ENCODE measurements around the gene CAMK2D. TPM values are rescaled to one million over a fixed set of nuclear protein-coding genes. Genes with fewer than 3 reads are reported as not detected.

CAMK2D gene
- polyA plus RNA-seq, 2 of the 4 experiments (the other 2 are of a cell fraction), result 19.1 to 59.9 TPM

- Histone ChIP-seq H3K9me3 (no peaks in the 10 kb centered on the region), H3K27ac (no peak overlapping the region), H3K4me1 (peaks cover 13% of the 10 kb centered on the region), H3K4me3 (no peak overlapping the region), H3K4me2 (no peak overlapping the region)
- 83% methylated on average over 4 of the region's 4 CpGs for WGBS (ENCODE audit: missing lambda C conversion rate)
- ATAC-seq (no peak), FAIRE-seq (no peak), DNase-seq (ENCODE audit: low read depth in 1 of 2, low spot score in 1 of 2) (no peak)
- ChIA-PET POLR2A (no interaction called here), CTCF (no interaction called here)
- TF ChIP-seq RAD21 (conservative IDR thresholded peaks at IDR 0.05 in 1 of 2, IDR thresholded peaks at IDR 0.05 in 1 of 2), result no peak
- TF ChIP-seq RCOR1 (IDR thresholded peaks at IDR 0.05; ENCODE audit: low read depth, low read length), result no peak
- no peak for TF ChIP-seq ZC3H11A (IDR thresholded peaks at IDR 0.05)
- no peak for TF ChIP-seq HOXB13 (CRISPR knock-in tag; IDR thresholded peaks at IDR 0.05; ENCODE audit: low read depth)
- TF ChIP-seq CHD4 (IDR thresholded peaks at IDR 0.05; ENCODE audit: borderline replicate concordance), result no peak
- TF ChIP-seq SMC3 (IDR thresholded peaks at IDR 0.05), result no peak
- TF ChIP-seq HOXB5 (CRISPR knock-in tag; IDR thresholded peaks at IDR 0.05), result no peak
- TF ChIP-seq TFCP2L1 (CRISPR knock-in tag; IDR thresholded peaks at IDR 0.05), result no peak
- TF ChIP-seq FOSB (CRISPR knock-in tag; IDR thresholded peaks at IDR 0.05), result no peak
- no peak for TF ChIP-seq FOXS1 (CRISPR knock-in tag; IDR thresholded peaks at IDR 0.05)
- no peak for TF ChIP-seq CBX2 (IDR thresholded peaks at IDR 0.05; ENCODE audit: borderline replicate concordance, low read depth)
- TF ChIP-seq HOXA7 (CRISPR knock-in tag; IDR thresholded peaks at IDR 0.05), result no peak
- no peak for TF ChIP-seq CTCF (IDR thresholded peaks at IDR 0.05)
- no peak for TF ChIP-seq POLR2AphosphoS2 (conservative IDR thresholded peaks at IDR 0.05; ENCODE audit: low read length)
- no peak for TF ChIP-seq BCL3 (IDR thresholded peaks at IDR 0.05)
- no peak for TF ChIP-seq EHMT2 (IDR thresholded peaks at IDR 0.05; ENCODE audit: low read depth)
- TF ChIP-seq ZFP36 (IDR thresholded peaks at IDR 0.05; ENCODE audit: borderline replicate concordance, partially characterized antibody), result no peak
- TF ChIP-seq EP300 (IDR thresholded peaks at IDR 0.05), result no peak
- TF ChIP-seq KDM5A (IDR thresholded peaks at IDR 0.05), result no peak
Measured at GRCh38 chr4:113440371-113440770, 321.2 kb downstream of the CAMK2D start.

- ChIA-PET CTCF (no interaction called here), POLR2A (no interaction called here)
- no peak for FAIRE-seq
- no peak for DNase-seq (ENCODE audit: low read depth in 1 of 2, low spot score in 1 of 2)
- ATAC-seq, result no peak
- WGBS (ENCODE audit: missing lambda C conversion rate), result 86% methylated on average over 5 of the region's 5 CpGs
- H3K4me2 ChIP-seq, result no peak overlapping the region
- no peak for TF ChIP-seq EP300 (IDR thresholded peaks at IDR 0.05)
- no peak for TF ChIP-seq RCOR1 (IDR thresholded peaks at IDR 0.05; ENCODE audit: low read depth, low read length)
- TF ChIP-seq CTCF (IDR thresholded peaks at IDR 0.05), result no peak
- no peak for TF ChIP-seq FOSB (CRISPR knock-in tag; IDR thresholded peaks at IDR 0.05)
- no peak for TF ChIP-seq GATA3 (IDR thresholded peaks at IDR 0.05; ENCODE audit: borderline replicate concordance)
- no peak for TF ChIP-seq CBX2 (IDR thresholded peaks at IDR 0.05; ENCODE audit: borderline replicate concordance, low read depth)
- TF ChIP-seq POLR2AphosphoS2 (conservative IDR thresholded peaks at IDR 0.05; ENCODE audit: low read length), result no peak
- H3K4me3 ChIP-seq, result no peak overlapping the region
- no peaks in the 10 kb centered on the region for H3K9me3 ChIP-seq
- H3K27ac ChIP-seq, result no peak overlapping the region
- 0 out of 3 replicates have a peak, but pooled peaks cover 3% of the 10 kb centered on the region for H3K4me1 ChIP-seq
Measured at GRCh38 chr4:113438596-113438995, 322.9 kb downstream of the CAMK2D start.

Measured in A549 (cell line).